GM18951 (cell line): Measurements from ENCODE around the gene PCDHGC3.

Experiments used
- POLR2A ChIP-seq: IDR thresholded peaks from 4 replicates; pipeline ENCODE4 v1.6.1; 2011; ENCODE audit warnings: mild to moderate bottlenecking; ENCODE audit not compliant: insufficient read length, insufficient read depth; ENCODE audit errors: extremely low read depth
- in situ Hi-C: fragments of 300-500 bp; cut with MboI; formaldehyde crosslinking; loops from one replicate; pipeline ENCODE4 v1.12.0; 2022; ENCODE audit warnings: low sequenced_read_pairs, mixed read lengths, inconsistent platforms; ENCODE audit not compliant: unreplicated experiment

The PCDHGC3 gene

DNA sequence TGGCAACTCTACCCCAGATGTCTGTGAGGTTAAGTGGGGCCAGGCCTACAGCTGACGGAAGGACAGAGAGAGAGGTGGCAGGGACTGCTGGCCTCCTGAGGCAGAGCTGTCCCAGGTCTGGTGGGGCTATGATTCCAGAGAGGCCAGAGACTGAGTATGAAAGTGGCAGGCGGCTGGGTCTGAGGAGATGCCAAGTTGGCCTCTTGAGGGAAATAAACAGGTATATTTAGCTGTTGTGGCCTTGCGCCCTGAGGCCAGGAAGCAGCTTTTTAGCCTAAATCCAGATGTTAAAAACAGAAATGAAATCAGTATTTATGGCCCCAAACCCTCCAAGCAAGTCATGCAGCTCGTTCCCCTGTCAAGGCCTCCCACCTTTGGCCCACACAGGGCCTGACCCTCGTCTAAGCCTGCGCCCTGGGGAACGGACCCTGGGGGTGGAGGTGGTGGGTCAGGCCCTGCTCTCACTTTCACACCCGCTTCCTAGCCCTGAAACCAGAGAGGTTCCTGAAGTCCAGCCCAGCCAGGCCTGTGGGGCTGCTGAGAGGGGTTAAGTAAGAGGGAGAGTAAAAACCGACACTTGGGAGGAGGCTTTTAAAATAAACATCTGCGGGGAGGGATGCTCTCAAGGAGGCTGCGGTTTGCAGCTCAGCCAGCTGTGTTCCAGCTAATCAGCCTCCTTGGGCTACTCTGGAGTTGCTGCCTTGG is 31.8 kb downstream of the PCDHGC3 start:
- in situ Hi-C loops, result no loop called here

DNA sequence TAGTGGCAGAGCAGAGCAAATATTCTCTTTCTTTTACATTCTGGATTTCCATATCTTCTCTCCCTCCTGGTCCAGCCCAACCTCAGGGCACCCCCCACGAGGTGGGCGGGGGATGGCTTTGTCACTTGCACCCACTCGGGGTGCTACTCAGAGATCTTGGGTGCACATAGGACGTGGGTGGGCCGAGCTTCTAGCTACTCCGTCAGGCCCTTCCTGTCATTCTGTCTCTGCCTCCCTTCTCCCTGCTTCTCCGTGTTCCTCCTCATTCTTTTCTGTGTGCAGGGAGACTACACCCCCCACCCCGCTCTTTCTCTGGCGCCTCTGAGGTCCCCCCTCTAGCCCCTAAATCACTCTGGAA is 32.7 kb downstream of the PCDHGC3 start:
- no peak for TF ChIP-seq POLR2A
- in situ Hi-C loops, result no loop called here

More for the DNA sequence above, 31.8 kb downstream of the PCDHGC3 start:
- TF ChIP-seq POLR2A, result no peak

DNA sequence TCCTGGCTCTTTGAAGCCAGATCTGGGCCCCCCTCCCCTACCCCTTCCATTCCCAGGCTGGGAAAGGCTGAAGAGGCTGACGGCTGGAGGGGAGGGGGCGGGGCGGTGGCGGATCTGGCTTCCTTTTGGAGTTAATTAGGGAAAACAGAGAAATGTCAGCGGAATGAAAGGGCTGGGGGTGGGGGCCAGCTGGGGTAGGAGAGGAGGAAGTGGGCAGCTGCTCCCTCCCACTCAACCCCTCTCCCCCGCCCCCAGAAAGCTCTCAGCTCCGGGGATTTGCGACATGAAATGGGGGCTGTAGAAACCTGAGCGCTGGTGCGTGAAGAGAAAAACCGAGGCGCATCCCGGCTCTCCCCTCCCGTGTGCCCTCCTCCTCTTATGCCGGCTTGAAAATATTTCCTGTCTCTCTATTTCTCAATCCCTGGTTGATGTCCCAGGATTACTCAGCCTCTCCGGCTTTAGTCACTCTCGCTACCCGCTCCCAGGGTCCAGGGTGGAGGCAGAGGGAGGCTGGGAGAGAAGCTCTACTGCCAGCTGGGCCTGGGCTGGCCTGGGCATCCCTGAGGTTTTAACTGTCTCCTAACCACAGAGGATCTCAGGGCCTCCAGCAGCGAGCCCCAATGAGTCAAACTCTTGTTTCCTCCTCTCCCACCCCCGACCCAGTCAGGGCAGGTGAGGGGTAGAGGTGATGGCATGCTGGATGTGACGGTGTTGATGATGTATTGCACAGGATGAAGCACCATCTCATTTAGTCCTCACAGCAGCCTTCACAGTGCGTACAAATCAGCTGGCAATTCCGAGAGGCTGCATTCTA is 33.2 kb downstream of the PCDHGC3 start:
- in situ Hi-C loops, result no loop called here
- TF ChIP-seq POLR2A, result no peak

DNA sequence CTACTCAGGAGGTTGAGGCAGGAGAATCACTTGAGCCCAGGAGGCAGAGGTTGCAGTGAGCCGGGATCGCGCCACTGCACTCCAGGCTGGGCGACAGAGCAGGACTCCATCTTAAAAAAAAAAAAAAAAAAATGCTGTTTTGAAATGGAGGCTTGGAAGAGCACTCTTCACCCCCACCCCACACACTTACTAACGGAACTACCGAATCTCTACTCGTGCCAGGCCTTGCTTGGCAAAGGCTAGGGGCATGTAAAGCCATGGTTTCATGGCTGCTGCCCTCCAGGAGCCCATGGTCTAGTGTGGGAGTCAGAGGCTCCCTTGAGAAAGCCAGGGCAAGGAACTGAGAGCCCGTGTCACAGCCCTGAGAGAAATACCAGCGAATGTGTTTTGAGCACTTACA is 34.4 kb downstream of the PCDHGC3 start:
- in situ Hi-C loops, result no loop called here
- no peak for TF ChIP-seq POLR2A

DNA sequence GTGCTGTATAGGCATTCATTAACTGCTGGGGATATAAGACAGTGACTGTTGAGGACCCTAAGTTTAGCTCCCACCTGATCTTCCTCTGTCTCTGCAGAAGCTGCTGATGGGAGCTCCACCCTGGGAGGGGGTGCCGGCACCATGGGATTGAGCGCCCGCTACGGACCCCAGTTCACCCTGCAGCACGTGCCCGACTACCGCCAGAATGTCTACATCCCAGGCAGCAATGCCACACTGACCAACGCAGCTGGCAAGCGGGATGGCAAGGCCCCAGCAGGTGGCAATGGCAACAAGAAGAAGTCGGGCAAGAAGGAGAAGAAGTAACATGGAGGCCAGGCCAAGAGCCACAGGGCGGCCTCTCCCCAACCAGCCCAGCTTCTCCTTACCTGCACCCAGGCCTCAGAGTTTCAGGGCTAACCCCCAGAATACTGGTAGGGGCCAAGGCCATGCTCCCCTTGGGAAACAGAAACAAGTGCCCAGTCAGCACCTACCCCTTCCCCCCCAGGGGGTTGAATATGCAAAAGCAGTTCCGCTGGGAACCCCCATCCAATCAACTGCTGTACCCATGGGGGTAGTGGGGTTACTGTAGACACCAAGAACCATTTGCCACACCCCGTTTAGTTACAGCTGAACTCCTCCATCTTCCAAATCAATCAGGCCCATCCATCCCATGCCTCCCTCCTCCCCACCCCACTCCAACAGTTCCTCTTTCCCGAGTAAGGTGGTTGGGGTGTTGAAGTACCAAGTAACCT is 35.3 kb downstream of the PCDHGC3 start:
- in situ Hi-C loops, result no loop called here
- TF ChIP-seq POLR2A, result peak; percentile 44

DNA sequence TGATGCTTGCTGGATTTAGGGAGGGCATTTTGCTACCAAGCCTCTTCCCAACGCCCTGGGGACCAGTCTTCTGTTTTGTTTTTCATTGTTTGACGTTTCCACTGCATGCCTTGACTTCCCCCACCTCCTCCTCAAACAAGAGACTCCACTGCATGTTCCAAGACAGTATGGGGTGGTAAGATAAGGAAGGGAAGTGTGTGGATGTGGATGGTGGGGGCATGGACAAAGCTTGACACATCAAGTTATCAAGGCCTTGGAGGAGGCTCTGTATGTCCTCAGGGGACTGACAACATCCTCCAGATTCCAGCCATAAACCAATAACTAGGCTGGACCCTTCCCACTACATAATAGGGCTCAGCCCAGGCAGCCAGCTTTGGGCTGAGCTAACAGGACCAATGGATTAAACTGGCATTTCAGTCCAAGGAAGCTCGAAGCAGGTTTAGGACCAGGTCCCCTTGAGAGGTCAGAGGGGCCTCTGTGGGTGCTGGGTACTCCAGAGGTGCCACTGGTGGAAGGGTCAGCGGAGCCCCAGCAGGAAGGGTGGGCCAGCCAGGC is 36.1 kb downstream of the PCDHGC3 start:
- in situ Hi-C loops, result no loop called here
- no peak for TF ChIP-seq POLR2A

DNA sequence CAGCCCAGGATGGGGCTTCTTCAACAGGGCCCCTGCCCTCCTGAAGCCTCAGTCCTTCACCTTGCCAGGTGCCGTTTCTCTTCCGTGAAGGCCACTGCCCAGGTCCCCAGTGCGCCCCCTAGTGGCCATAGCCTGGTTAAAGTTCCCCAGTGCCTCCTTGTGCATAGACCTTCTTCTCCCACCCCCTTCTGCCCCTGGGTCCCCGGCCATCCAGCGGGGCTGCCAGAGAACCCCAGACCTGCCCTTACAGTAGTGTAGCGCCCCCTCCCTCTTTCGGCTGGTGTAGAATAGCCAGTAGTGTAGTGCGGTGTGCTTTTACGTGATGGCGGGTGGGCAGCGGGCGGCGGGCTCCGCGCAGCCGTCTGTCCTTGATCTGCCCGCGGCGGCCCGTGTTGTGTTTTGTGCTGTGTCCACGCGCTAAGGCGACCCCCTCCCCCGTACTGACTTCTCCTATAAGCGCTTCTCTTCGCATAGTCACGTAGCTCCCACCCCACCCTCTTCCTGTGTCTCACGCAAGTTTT is 36.7 kb downstream of the PCDHGC3 start:
- TF ChIP-seq POLR2A, result no peak
- in situ Hi-C loops, result no loop called here

DNA sequence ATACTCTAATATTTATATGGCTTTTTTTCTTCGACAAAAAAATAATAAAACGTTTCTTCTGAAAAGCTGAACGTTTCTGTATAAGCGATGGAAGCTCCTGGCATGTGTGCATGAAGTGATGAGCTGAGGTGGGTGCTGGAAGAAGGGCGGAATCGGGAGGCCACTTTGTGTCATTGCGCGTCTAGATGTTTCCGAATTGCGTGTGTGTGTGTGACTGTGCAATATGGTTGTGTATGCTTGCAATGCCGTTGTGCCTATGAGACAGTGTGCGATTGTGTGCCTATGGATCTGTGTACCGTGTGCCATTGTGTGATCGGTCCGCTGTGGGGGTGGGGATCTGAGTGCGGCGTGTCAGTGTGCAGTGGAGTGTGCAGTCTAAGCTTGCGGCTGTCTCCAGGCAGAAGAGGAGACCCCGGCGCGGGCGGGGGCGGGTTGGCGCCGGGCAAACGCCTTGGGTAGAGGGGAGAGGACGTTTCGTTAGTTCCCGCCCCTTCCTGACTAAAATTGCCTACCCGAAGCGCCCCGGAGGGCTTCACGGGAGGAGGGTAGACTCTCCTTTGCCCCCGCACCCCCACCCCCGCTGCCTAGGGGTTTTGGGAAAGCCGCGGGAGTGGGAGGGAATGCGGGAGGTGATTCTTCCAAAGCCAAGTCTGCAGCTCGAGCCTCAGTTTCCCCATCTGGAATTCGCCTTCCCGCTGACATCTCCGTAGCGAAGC is 37.3 kb downstream of the PCDHGC3 start:
- peak; percentile 13 for TF ChIP-seq POLR2A
- in situ Hi-C loops, result no loop called here

DNA sequence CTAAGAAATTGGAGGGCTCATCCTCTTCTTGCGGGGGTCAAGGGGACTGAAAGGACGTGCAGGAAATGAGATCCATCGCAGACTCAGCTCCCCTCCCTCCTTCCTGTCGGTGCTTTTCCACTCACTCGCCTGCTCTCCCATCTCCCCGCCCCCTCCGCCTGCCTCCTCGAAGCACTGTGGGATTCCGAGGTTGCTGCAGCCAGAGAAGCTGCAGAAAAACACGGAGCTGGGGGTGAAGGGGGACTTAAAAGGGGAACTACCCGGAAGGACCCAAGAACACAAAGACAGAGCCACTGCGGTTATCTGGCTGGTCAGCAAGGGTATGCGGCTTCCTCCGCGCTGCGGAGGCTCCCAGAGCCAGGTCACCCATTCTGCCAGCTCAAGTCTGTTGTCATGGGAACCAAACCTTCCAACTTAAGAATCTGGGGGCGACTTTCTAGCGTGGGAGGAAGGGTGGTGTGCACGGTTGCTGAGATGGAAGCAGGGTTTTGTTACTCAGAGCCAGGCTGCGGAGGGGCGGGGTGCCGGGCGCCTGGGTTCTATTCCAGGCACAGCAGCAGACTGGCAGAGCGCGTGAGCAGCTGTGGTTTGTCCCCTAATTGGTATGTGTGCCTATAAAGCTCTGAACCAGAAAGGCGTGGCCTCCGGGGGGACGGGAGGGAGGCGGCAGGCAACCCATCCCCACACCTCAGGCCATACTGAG is 38.0 kb downstream of the PCDHGC3 start:
- in situ Hi-C loops, result no loop called here
- TF ChIP-seq POLR2A, result no peak

DNA sequence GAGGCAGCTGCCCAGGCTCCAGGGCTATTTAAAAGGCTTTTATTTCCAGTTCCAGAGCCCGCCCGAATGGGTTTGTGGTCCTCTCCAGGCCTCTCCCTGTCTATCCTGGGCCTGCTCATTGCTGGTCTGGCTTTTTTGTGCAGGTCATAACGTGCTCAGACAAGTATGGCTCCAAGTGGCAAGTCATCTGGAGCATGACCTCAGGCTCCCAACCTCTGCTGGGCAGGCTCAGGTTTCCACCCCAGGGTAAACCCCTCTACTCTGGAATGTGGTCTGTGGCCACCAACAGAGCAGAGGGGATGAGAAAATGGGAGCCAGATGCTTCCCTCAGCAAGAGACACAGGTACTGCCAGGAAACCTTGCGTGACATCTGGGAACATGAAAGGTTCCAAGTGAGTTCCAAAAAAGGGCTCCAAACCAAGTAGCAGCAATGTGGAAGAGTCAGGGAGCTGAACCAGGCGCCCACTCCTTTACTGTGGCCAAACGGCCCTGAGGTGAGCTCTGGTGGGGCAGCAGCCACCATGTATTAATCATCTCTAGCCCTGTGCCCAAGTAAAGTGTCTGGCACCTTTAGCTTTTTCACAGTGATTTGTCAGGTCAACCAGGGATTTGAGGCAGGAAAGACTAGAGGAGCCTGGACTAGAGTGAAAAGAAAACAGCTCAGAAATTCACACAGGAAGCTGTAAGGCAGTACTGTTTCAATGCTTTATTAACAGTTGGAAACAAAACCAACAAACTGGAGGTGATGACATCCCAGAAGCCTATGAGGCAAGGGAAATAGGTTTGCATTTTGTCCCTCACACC is 38.8 kb downstream of the PCDHGC3 start:
- in situ Hi-C loops, result no loop called here
- TF ChIP-seq POLR2A, result no peak

DNA sequence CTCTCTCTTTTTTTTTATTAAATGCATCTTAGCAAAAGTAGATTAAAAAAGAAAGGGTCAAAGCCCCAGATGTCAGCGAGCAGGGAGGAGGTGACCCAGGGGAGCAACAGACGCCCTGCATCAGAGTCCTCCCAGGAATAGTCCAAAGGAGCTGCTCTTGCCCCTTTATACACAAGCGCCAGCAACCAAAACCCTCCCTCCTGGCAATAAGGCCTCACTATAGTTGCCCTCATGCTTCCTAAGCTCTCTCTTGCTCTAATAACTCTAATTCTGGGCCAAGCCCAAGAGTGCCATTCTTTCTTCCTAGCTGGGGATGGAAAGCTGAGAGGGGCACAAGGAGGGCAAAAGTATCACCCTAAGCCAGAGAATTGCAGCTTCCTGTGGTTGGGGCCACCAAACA is 39.4 kb downstream of the PCDHGC3 start:
- in situ Hi-C loops, result no loop called here
- TF ChIP-seq POLR2A, result no peak
